ENCODE results near the gene SLC25A36. TPM values are rescaled to one million over a fixed set of nuclear protein-coding genes. Genes with fewer than 3 reads are reported as not detected.

Gene SLC25A36
- total and polyA plus RNA-seq, 2 donors (not counting 1 experiment from before 2014, with no cell fraction given): 29.3 to 76.0 TPM

DNA sequence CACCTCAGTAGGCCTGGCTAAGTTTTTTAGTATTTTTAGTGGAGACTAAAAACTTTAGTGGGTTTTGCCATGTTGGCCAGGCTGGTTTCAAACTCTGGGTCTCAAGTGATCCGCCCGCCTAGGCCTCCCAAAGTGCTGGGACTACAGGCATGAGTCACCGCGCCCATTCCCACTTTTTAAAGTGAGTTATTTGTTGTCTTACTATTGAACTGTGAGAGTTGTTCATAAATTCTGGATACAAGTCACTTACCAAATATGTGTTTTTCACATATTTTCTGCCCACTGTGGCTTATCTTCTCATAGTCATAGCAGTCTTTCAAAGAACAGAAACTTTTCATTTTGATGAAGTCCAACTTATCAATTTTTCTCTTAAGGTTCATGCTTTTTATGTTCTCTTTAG lies 79.6 kb downstream of the SLC25A36 start:
- H3K79me2 ChIP-seq (ENCODE audit: control insufficient read depth, insufficient read depth, low read length): no peaks in the 10 kb centered on the region
- intact Hi-C loops (cut with micrococcal nuclease): no loop called here
- H3K27ac Mint-ChIP-seq: no peak overlapping the region
- ChIA-PET POLR2A (no interaction called here), CTCF (no interaction called here)
- 100% methylated on average over 1 of the region's 4 CpGs for WGBS (ENCODE audit: insufficient coverage)
- H3K9me3 ChIP-seq (ENCODE audit: control extremely low read depth in 1 of 3, control insufficient read depth in 2 of 3, insufficient read depth in 1 of 3, low read length in 2 of 3): no peaks in the 10 kb centered on the region
- no peaks in the 10 kb centered on the region for H3K4me1 ChIP-seq (ENCODE audit: control insufficient read depth in 2 of 2, insufficient read depth in 2 of 2, low read length in 2 of 2)
- H2AFZ ChIP-seq (ENCODE audit: insufficient read depth, low read depth, low read length, poor library complexity, severe bottlenecking): no peak overlapping the region
- no peak for TF ChIP-seq EZH2 (IDR thresholded peaks at IDR 0.05; ENCODE audit: borderline replicate concordance, insufficient read depth, low read depth, low read length, poor library complexity, severe bottlenecking)
- TF ChIP-seq, protein P1, sequence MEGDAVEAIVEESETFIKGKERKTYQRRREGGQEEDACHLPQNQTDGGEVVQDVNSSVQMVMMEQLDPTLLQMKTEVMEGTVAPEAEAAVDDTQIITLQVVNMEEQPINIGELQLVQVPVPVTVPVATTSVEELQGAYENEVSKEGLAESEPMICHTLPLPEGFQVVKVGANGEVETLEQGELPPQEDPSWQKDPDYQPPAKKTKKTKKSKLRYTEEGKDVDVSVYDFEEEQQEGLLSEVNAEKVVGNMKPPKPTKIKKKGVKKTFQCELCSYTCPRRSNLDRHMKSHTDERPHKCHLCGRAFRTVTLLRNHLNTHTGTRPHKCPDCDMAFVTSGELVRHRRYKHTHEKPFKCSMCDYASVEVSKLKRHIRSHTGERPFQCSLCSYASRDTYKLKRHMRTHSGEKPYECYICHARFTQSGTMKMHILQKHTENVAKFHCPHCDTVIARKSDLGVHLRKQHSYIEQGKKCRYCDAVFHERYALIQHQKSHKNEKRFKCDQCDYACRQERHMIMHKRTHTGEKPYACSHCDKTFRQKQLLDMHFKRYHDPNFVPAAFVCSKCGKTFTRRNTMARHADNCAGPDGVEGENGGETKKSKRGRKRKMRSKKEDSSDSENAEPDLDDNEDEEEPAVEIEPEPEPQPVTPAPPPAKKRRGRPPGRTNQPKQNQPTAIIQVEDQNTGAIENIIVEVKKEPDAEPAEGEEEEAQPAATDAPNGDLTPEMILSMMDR (IDR thresholded peaks at IDR 0.05): no peak
- H3K9me3 Mint-ChIP-seq (ENCODE audit: insufficient read depth): peaks cover 3% of the 10 kb centered on the region
- no peaks in the 10 kb centered on the region for H3K36me3 ChIP-seq (replicated peaks in 1 of 2; ENCODE audit: control extremely low read depth in 1 of 2, control insufficient read depth in 1 of 2, extremely low read depth in 1 of 2, insufficient read depth in 2 of 2, low read length in 1 of 2)
- H3K4me2 ChIP-seq (replicated peaks; ENCODE audit: low read depth, low read length, poor library complexity, severe bottlenecking): no peak overlapping the region
- DNase-seq (no peak), ATAC-seq (ENCODE audit: low read depth) (no peak)
- peaks cover 3% of the 10 kb centered on the region for H3K4me1 Mint-ChIP-seq
- no peak overlapping the region for H3K4me3 Mint-ChIP-seq
- no peaks in the 10 kb centered on the region for H4K20me1 ChIP-seq (ENCODE audit: control insufficient read depth, insufficient read depth, low read length, poor library complexity, severe bottlenecking)
- H3K4me3 ChIP-seq (ENCODE audit: control extremely low read depth in 1 of 5, extremely low read depth in 1 of 5, insufficient read depth in 1 of 5, low read depth in 2 of 5, low read length in 4 of 5): no peak overlapping the region
- H3K27ac ChIP-seq (ENCODE audit: low read length in 2 of 2): no peak overlapping the region
- peaks cover 15% of the 10 kb centered on the region for H3K27me3 Mint-ChIP-seq
- no peak overlapping the region for H3K9ac ChIP-seq (ENCODE audit: low read length)
- peaks cover 0 to 3% (median 0%) of the 10 kb centered on the region in 4 experiments for H3K27me3 ChIP-seq (replicated peaks in 1 of 4; ENCODE audit: control extremely low read depth in 1 of 4, control insufficient read depth in 3 of 4, insufficient read depth in 4 of 4, low read length in 3 of 4)

Other genes starting within 250 kb of the SLC25A36 start
- not detected in 2 replicates for gene SPSB4, start 109.5 kb downstream of the SLC25A36 start, total RNA-seq
- gene SPSB4, start 109.5 kb downstream of the SLC25A36 start, polyA plus RNA-seq: not detected in 2 replicates

Measured in B cell (primary cell).